BJ (cell line): ENCODE data around the gene RNF220. TPM values are rescaled to one million over a fixed set of nuclear protein-coding genes. Genes with fewer than 3 reads are reported as not detected.

Experiments
- CTCF ChIA-PET: fragments of 350-600 bp; formaldehyde crosslinking; extraction: SDS; loops from one replicate; lab custom pipeline; 2021; ENCODE audit warnings: antibody characterized with exemption, inconsistent platforms; lab: Yijun Ruan, JAX
- POLR2A ChIA-PET: fragments of 300-600 bp; sonication (Branson Sonifier 250); formaldehyde crosslinking; extraction: SDS; loops from one replicate; lab custom pipeline; 2021; ENCODE audit warnings: antibody characterized with exemption; lab: Charles Lee
- DNase-seq: peaks from one replicate; pipeline ENCODE4 v3.0.0-alpha.2; 2011; ENCODE audit warnings: low read depth
- H3K27me3 ChIP-seq: 2 replicates; pipeline ENCODE4 v1.6.0; 2011; ENCODE audit warnings: low read length; ENCODE audit not compliant: control insufficient read depth, insufficient read depth
- H3K36me3 ChIP-seq: 2 replicates; pipeline ENCODE4 v1.5.1; 2011; ENCODE audit warnings: low read length; ENCODE audit not compliant: control insufficient read depth, insufficient read depth
- H3K4me3 ChIP-seq: 2 replicates; pipeline ENCODE4 v1.5.1; 2011; ENCODE audit warnings: low read depth, mild to moderate bottlenecking, control low read depth, low read length
- CTCF ChIP-seq: IDR thresholded peaks from 2 replicates; pipeline ENCODE4 v1.5.1; 2011; ENCODE audit warnings: low read depth, mild to moderate bottlenecking, control low read depth, inconsistent platforms, low read length, moderate library complexity; ENCODE audit not compliant: insufficient read depth
- polyA plus RNA-seq: library from polyadenylated mRNA; depleted of rRNA; stranded (reverse); fragments of >200 nt; gene quantifications from 2 replicates; pipeline ENCODE4 v1.2.3, GENCODE V29; 2011

RNF220 gene
- polyA plus RNA-seq, 1 experiment, result 65.4 TPM

GRCh38 chr1:44640200-44640853, 235.3 kb downstream of the RNF220 start:
- Histone ChIP-seq H3K36me3 (peaks cover 38% of the 10 kb centered on the region), H3K27me3 (no peaks in the 10 kb centered on the region), H3K4me3 (no peak overlapping the region)
- CTCF ChIA-PET, result interaction anchor here (0.9 to 13.4 kb wide), 4 partner anchors 8 to 45 kb away, joined by 3 to 192 read pairs (median 26); no protein-coding TSS in a partner anchor
- no peak for DNase-seq
- POLR2A ChIA-PET, result no interaction called here
- no peak for TF ChIP-seq CTCF

DNA sequence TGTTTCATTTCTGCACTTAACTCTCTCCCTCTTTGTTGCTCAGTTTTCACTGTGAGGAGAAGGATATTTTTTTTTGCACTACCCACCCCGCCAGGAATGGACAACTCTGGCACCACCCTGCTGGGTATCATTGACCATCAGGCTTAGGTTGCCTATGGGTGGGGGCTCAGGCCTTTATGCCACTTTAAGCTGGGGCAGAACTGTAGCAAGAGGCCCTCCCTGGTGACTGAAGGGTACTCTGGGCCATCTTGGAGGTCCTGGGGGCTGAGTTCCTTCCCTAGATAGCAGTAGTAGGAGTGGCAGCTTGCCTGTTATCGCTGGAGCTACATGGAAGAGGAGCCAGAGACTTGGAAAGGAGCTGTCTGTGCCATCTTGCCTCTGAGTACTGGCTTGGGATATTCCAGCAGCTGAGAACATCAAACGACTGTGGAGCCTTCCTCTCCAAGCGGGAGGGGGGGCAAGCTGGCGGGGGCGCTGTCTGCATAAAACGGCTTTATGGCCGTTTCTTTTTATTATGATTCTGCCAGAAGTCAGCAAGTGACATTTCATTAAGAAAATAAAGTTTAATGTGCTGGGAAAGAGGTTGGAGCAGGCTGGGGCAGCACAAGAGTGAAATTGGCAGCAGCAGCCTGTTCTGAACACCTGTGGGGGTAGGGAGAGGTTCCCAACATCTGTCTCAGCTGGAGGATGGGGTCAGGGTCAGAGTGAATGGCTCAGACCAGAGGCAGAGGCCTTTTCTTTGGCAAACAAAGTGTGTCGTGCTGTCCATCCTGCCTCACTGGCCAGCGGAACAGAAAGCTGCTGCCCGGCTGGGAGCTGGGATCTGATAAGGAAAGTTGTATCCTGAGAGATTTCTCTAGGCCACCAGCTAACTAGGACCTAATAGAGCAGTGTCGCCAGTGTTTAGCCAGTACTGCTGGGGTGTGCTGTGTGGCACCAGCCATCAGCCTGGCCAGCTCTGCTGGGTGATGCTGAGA, 236.4 kb downstream of the RNF220 start:
- Histone ChIP-seq H3K36me3 (peaks cover 36% of the 10 kb centered on the region), H3K4me3 (no peak overlapping the region), H3K27me3 (no peaks in the 10 kb centered on the region)
- ChIA-PET CTCF (interaction anchor here (1.0 to 13.4 kb wide), 4 partner anchors 9 to 32 kb away, joined by 4 to 192 read pairs (median 26); no protein-coding TSS in a partner anchor), POLR2A (interaction anchor here (0.6 kb wide), 1 partner anchor 90 kb away, joined by 7 read pairs; no protein-coding TSS in a partner anchor)
- DNase-seq, result no peak
- no peak for TF ChIP-seq CTCF

DNA sequence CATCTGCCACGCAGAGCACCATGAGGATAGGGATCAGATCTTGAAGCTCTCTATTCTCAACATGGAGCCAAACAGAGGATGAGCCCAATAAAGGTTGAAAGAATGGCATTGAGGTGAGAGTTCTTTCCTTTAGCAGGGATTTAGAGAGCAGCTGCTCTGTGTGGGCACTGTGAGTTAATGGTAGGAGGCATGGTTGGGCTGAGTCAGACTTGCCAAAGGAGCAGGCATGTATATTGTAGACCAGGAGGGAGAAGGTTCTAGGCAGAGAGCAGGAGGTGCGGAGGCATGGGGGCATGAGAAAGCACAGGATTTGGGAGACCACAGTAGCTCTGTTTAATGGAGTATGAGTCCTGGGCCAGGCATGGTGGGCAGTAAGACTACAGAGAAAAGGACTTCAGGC, 237.2 kb downstream of the RNF220 start:
- POLR2A ChIA-PET, result no interaction called here
- no peak for TF ChIP-seq CTCF
- CTCF ChIA-PET, result interaction anchor here (1.0 to 13.4 kb wide), 7 partner anchors 8 to 425 kb away, joined by 3 to 192 read pairs (median 4); no protein-coding TSS in a partner anchor
- DNase-seq, result no peak
- Histone ChIP-seq H3K4me3 (no peak overlapping the region), H3K27me3 (no peaks in the 10 kb centered on the region), H3K36me3 (peaks cover 36% of the 10 kb centered on the region)

DNA sequence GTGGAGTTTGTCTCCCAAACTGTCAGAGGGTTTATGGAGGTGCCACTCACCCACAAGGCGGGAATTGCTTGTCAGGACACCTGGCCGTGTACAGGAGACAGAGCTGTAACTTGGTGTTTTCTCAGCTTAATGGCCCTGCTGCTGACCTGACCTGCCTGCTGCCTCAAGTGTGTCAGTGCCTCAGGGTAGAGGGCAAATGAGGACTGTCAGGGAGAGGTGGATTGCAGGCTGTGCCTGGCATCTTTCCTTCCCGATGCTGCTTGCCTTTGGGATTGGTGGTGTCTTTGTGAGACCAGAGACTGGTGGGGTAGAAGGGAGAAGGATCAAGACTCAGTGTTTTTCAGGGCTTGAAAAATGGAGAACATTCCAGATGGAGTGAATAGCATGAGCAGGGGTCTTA, 237.9 kb downstream of the RNF220 start:
- Histone ChIP-seq H3K36me3 (peaks cover 35% of the 10 kb centered on the region), H3K4me3 (no peak overlapping the region), H3K27me3 (no peaks in the 10 kb centered on the region)
- POLR2A ChIA-PET, result no interaction called here
- DNase-seq, result no peak
- TF ChIP-seq CTCF, result no peak
- CTCF ChIA-PET, result interaction anchor here (0.8 to 13.4 kb wide), 8 partner anchors 7 to 425 kb away, joined by 3 to 192 read pairs (median 4); no protein-coding TSS in a partner anchor
